Esophagus squamous epithelium (tissue), 5 donors: Measurements from ENCODE around the gene RRM2. TPM values are rescaled to one million over a fixed set of nuclear protein-coding genes. Genes with fewer than 3 reads are reported as not detected.

Experiments used
- DNase-seq: peaks from one replicate; lab custom pipeline; 2025; lab: John Stamatoyannopoulos, UW
- H3K27ac ChIP-seq, 4 donors: fragments of 200-600 bp; sonication (generic); one replicate each; pipeline ENCODE4 v1.5.1; 2016 to 2019; ENCODE audit warnings: mild to moderate bottlenecking in 1 of 4
- H3K27me3 ChIP-seq, 4 donors: fragments of 200-600 bp; sonication (generic); 1 replicate in 3 of 4; 2 replicates in 1 of 4; pipeline versions ENCODE4 v1.5.1 to v1.6.0; 2017 to 2021; ENCODE audit warnings: antibody characterized with exemption in 1 of 4
- H3K36me3 ChIP-seq, 3 donors: fragments of 200-600 bp; sonication (generic); one replicate each; pipeline ENCODE4 v1.5.1; 2016 to 2019
- H3K4me1 ChIP-seq, 3 donors: fragments of 200-600 bp; sonication (generic); one replicate each; pipeline ENCODE4 v1.5.1; 2017 to 2019
- H3K4me3 ChIP-seq, 4 donors: fragments of 200-600 bp; sonication (generic); 1 replicate in 3 of 4; 2 replicates in 1 of 4; pipeline ENCODE4 v1.5.1; 2016 to 2019; ENCODE audit warnings: mild to moderate bottlenecking in 2 of 4, moderate library complexity in 1 of 4
- H3K9me3 ChIP-seq, 3 donors: fragments of 200-600 bp; sonication (generic); one replicate each; pipeline ENCODE4 v1.5.1; 2016 to 2019
- CTCF ChIP-seq, 6 experiments: fragments of 450-650 bp in 4 of 6; fragments of 200-600 bp in 2 of 6; sonication (generic) in 2 of 6; IDR thresholded peaks; one replicate each; pipeline ENCODE4 v1.5.1; 2016 to 2019; ENCODE audit warnings: antibody characterized with exemption in 6 of 6, mild to moderate bottlenecking in 4 of 6, moderate library complexity in 4 of 6
- POLR2A ChIP-seq, 4 donors: fragments of 450-650 bp; IDR thresholded peaks; one replicate each; pipeline ENCODE4 v1.6.1; 2017; ENCODE audit warnings: antibody characterized with exemption in 4 of 4, mild to moderate bottlenecking in 4 of 4, moderate library complexity in 3 of 4
- WGBS, 2 donors: methylation state at CpG; one replicate each; pipeline ENCODE4 v1.1.5; 2018; 5-methylcytosine and 5-hydroxymethylcytosine counted together
- intact Hi-C: fragments of 100-400 bp; cut with DNase I; formaldehyde crosslinking; loops from one replicate; pipeline ENCODE4 v1.15.0; 2022
- total RNA-seq, 4 donors: library from RNA; depleted of rRNA; stranded (reverse); fragments of >200 nt; gene quantifications; one replicate each; pipeline ENCODE4 v1.1.0, GENCODE V29; 2016
- donor health status: DM: yes; HTN: yes; CAD: no.

RRM2 gene
- total RNA-seq, 4 donors from 2014 or later: 16.2 to 65.1 (median 41.7) TPM

- Histone ChIP-seq H3K4me1 (peaks cover 0 to 14% (median 5%) of the 10 kb centered on the region in 3 donors), H3K36me3 (peaks cover 0 to 4% (median 0%) of the 10 kb centered on the region in 3 donors), H3K27ac (no peak overlapping the region), H3K9me3 (no peaks in the 10 kb centered on the region), H3K27me3 (no peaks in the 10 kb centered on the region), H3K4me3 (no peak overlapping the region)
- TF ChIP-seq POLR2A (IDR thresholded peaks at IDR 0.05) (no peak), CTCF (IDR thresholded peaks at IDR 0.05) (no peak)
- DNase-seq: no peak
- intact Hi-C loops: no loop called here
- 79 to 80% methylated on average over 9 of the region's 9 CpGs for WGBS, 2 donors
Observed at GRCh38 chr2:10135296-10136089, 13.0 kb downstream of the RRM2 start.

GRCh38 chr2:10136101-10136934 is 13.8 kb downstream of the RRM2 start:
- Histone ChIP-seq H3K4me3 (no peak overlapping the region), H3K9me3 (no peaks in the 10 kb centered on the region), H3K27me3 (no peaks in the 10 kb centered on the region), H3K27ac (no peak overlapping the region), H3K4me1 (peaks cover 0 to 14% (median 5%) of the 10 kb centered on the region in 3 donors), H3K36me3 (peaks cover 0 to 4% (median 0%) of the 10 kb centered on the region in 3 donors)
- no peak for TF ChIP-seq CTCF (IDR thresholded peaks at IDR 0.05)
- no peak for TF ChIP-seq POLR2A (IDR thresholded peaks at IDR 0.05)
- 84 to 86% methylated on average over 4 to 5 of the region's 7 CpGs for WGBS, 2 donors
- intact Hi-C loops: no loop called here
- DNase-seq: no peak

DNA sequence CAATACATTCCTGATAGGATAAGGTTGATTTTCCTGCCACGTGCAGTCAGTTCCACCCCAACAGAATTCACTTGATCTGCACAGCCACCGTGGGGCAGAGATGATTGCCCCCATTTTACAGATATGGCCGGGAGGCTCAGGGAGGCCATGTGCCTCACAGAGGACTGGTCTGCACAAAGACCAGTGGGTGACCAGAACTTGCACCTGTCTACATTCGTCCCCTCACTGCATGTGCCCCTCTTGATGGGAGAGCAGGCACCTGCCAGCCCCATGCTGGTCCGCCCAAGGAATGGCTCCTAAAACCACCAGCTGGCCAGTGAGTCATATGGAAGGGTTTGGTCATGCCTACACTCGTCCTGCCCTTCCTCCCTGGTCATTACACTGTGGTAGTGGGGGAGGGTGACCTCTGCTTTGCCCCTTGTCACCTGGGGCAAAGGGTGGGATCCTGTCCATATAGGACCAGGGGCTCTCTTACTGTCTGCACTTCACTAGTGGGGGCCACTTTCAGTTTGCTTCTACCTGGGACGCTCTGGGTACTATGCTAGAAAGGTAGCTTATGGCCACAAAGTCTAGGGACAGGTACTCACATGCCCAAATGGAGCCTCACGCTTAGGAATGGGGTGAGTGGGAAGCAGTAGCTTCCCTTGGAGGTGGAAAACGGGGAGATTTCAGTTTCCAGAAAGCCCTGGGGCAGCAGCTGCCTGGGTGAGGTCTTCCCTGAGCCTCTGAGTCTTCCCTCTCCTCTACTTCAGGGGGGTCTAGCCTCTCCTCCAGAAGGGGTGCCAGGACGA is 14.7 kb downstream of the RRM2 start:
- TF ChIP-seq CTCF (IDR thresholded peaks at IDR 0.05): no peak
- TF ChIP-seq POLR2A (IDR thresholded peaks at IDR 0.05): no peak
- H3K36me3 ChIP-seq: no peaks in the 10 kb centered on the region
- no peak overlapping the region for H3K27ac ChIP-seq
- H3K4me1 ChIP-seq: peaks cover 0 to 9% (median 5%) of the 10 kb centered on the region in 3 donors
- no peaks in the 10 kb centered on the region for H3K27me3 ChIP-seq
- 50 to 61% methylated on average over 2 to 8 of the region's 10 CpGs for WGBS, 2 donors
- DNase-seq: no peak
- no peaks in the 10 kb centered on the region for H3K9me3 ChIP-seq
- intact Hi-C loops: no loop called here
- no peak overlapping the region for H3K4me3 ChIP-seq

- peaks cover 0 to 9% (median 5%) of the 10 kb centered on the region in 3 donors for H3K4me1 ChIP-seq
- no peak for TF ChIP-seq POLR2A (IDR thresholded peaks at IDR 0.05)
- TF ChIP-seq CTCF (IDR thresholded peaks at IDR 0.05): no peak
- no peaks in the 10 kb centered on the region for H3K27me3 ChIP-seq
- DNase-seq: no peak
- WGBS, 2 donors: 73 to 85% methylated on average over 4 to 6 of the region's 6 CpGs
- intact Hi-C loops: no loop called here
- H3K36me3 ChIP-seq: no peaks in the 10 kb centered on the region
- no peaks in the 10 kb centered on the region for H3K9me3 ChIP-seq
- no peak overlapping the region for H3K27ac ChIP-seq
- no peak overlapping the region for H3K4me3 ChIP-seq
Observed at GRCh38 chr2:10139536-10139935, 17.0 kb downstream of the RRM2 start.
